Tibial artery (tissue), 4 donors: ENCODE measurements around the gene PIK3C2G.

Experiments used
- DNase-seq, 2 donors: peaks; one replicate each; pipeline ENCODE4 v3.0.0-alpha.2; 2019
- H3K27ac ChIP-seq, 2 donors: fragments of 200-600 bp; sonication (generic) in 1 of 2; 1 replicate in 1 of 2; 2 replicates in 1 of 2; pipeline ENCODE4 v1.5.1; 2018 to 2019; ENCODE audit warnings: mild to moderate bottlenecking in 1 of 2
- H3K27me3 ChIP-seq, 2 donors: fragments of 200-600 bp; sonication (generic) in 1 of 2; one replicate each; pipeline versions ENCODE4 v1.5.1 to v1.6.0; 2016 to 2019
- H3K36me3 ChIP-seq, 3 donors: fragments of 200-600 bp; sonication (generic) in 2 of 3; one replicate each; pipeline ENCODE4 v1.5.1; 2016 to 2019; ENCODE audit warnings: mild to moderate bottlenecking in 2 of 3
- H3K4me1 ChIP-seq, 4 donors: fragments of 200-600 bp; sonication (generic) in 2 of 4; 1 replicate in 3 of 4; 2 replicates in 1 of 4; pipeline ENCODE4 v1.5.1; 2016 to 2019
- H3K4me3 ChIP-seq, 2 donors: fragments of 200-600 bp; sonication (generic) in 1 of 2; 1 replicate in 1 of 2; 2 replicates in 1 of 2; pipeline ENCODE4 v1.5.1; 2018 to 2019; ENCODE audit warnings: mild to moderate bottlenecking in 2 of 2
- H3K9me3 ChIP-seq, 3 donors: fragments of 200-600 bp; sonication (generic) in 1 of 3; one replicate each; pipeline ENCODE4 v1.5.1; 2016 to 2019
- intact Hi-C: fragments of 100-400 bp; cut with DNase I; formaldehyde crosslinking; loops from one replicate; pipeline ENCODE4 v1.15.0; 2023; ENCODE audit warnings: low total_unique reads
- TF ChIP-seq, protein P1 (sequence below), 2 experiments: fragments of 200-600 bp in 1 of 2; fragments of 450-650 bp in 1 of 2; IDR thresholded peaks; one replicate each; pipeline ENCODE4 v1.5.1; 2017 to 2019; ENCODE audit warnings: antibody characterized with exemption in 2 of 2, mild to moderate bottlenecking in 1 of 2, moderate library complexity in 1 of 2

PIK3C2G gene

DNA sequence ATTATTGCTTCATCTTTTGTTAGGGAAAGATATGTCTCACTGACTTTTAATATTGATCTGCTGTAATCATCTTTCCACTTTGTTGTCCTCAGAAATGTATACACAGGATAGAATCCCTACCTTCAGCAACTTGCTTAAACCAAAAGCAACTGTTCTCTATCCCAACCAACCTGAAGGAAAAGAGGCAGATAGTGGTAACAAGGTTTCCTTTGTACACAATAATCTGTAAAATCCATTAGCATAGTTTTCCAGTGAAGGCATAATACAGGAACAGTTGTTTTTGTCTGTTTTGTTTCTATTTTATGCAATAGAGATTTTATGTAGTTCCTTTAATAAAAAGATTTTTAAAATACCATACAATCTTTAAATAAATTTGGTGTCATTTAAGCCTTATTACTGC, 170.5 kb downstream of the PIK3C2G start:
- no peak overlapping the region for H3K27ac ChIP-seq
- no peak overlapping the region for H3K4me3 ChIP-seq
- no peaks in the 10 kb centered on the region for H3K36me3 ChIP-seq
- H3K4me1 ChIP-seq = no peaks in the 10 kb centered on the region
- no peaks in the 10 kb centered on the region for H3K9me3 ChIP-seq
- no peaks in the 10 kb centered on the region for H3K27me3 ChIP-seq
- intact Hi-C loops = no loop called here
- TF ChIP-seq, protein P1, sequence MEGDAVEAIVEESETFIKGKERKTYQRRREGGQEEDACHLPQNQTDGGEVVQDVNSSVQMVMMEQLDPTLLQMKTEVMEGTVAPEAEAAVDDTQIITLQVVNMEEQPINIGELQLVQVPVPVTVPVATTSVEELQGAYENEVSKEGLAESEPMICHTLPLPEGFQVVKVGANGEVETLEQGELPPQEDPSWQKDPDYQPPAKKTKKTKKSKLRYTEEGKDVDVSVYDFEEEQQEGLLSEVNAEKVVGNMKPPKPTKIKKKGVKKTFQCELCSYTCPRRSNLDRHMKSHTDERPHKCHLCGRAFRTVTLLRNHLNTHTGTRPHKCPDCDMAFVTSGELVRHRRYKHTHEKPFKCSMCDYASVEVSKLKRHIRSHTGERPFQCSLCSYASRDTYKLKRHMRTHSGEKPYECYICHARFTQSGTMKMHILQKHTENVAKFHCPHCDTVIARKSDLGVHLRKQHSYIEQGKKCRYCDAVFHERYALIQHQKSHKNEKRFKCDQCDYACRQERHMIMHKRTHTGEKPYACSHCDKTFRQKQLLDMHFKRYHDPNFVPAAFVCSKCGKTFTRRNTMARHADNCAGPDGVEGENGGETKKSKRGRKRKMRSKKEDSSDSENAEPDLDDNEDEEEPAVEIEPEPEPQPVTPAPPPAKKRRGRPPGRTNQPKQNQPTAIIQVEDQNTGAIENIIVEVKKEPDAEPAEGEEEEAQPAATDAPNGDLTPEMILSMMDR (IDR thresholded peaks at IDR 0.05) = no peak
- DNase-seq = no peak

DNA sequence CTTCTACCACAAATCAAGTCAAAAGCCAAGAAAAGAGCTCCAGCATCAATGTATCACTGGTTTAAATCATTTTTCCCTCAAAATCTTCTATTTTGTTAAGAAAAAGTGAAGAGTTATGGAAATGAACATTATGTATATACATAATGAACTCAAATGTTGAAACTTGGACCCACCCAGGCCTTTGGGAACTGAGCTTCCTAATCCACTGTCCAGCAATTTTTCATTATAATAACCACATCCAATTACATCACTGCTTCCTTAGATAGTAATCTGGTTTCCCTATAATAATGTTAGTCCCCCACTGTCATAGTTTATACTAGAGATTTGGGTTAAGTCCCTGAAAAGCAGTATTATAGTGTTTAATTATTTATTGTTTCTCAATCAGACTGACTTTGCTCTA, 170.9 kb downstream of the PIK3C2G start:
- no peak overlapping the region for H3K4me3 ChIP-seq
- no peaks in the 10 kb centered on the region for H3K36me3 ChIP-seq
- no peaks in the 10 kb centered on the region for H3K9me3 ChIP-seq
- TF ChIP-seq, protein P1 (IDR thresholded peaks at IDR 0.05) = no peak
- H3K4me1 ChIP-seq = no peaks in the 10 kb centered on the region
- no peak overlapping the region for H3K27ac ChIP-seq
- intact Hi-C loops = no loop called here
- DNase-seq = no peak
- no peaks in the 10 kb centered on the region for H3K27me3 ChIP-seq

DNA sequence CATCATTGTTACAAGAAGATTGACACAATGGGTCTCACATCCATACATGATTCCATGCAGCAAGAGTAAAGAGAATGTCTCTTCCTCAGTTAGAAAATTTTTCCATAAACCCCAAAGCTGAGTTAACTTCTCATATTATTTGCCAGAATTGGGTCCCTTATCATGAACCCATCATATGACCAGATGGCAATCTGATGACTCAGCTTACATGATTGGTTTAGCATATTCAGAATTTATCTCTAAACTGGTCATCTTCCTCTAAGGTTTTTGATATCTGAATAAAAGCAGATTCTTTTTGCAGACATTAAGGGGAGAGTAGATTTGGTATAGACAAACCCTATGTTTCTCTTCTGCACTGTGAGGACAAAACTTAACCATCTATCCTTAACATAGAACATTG, 174.9 kb downstream of the PIK3C2G start:
- intact Hi-C loops = no loop called here
- no peaks in the 10 kb centered on the region for H3K36me3 ChIP-seq
- TF ChIP-seq, protein P1 (IDR thresholded peaks at IDR 0.05) = no peak
- no peaks in the 10 kb centered on the region for H3K9me3 ChIP-seq
- H3K27ac ChIP-seq = no peak overlapping the region
- H3K27me3 ChIP-seq = no peaks in the 10 kb centered on the region
- H3K4me1 ChIP-seq = no peaks in the 10 kb centered on the region
- no peak overlapping the region for H3K4me3 ChIP-seq
- no peak for DNase-seq

DNA sequence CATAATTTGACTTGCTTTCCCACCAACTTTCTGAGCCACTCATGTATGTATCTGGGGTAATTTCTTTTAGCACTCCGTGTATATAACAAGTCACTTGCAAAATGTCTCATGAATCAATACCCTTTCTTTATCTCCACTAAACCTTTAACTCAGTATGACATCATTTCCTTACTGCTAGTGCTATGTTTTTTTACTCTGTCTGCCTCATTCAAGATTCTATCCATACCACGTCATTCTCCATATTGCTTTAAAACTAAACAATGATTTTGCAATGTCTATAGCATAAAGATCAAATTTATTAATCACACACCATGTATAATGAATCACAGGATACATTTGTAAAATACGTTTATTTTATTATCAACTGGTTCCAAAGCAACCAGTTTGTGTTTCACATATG, 178.2 kb downstream of the PIK3C2G start:
- Histone ChIP-seq H3K4me3 (no peak overlapping the region), H3K27ac (no peak overlapping the region), H3K9me3 (no peaks in the 10 kb centered on the region), H3K4me1 (peaks cover 0 to 6% (median 0%) of the 10 kb centered on the region in 4 donors), H3K36me3 (no peaks in the 10 kb centered on the region), H3K27me3 (no peaks in the 10 kb centered on the region)
- TF ChIP-seq, protein P1 (IDR thresholded peaks at IDR 0.05) = no peak
- intact Hi-C loops = no loop called here
- DNase-seq = no peak

DNA sequence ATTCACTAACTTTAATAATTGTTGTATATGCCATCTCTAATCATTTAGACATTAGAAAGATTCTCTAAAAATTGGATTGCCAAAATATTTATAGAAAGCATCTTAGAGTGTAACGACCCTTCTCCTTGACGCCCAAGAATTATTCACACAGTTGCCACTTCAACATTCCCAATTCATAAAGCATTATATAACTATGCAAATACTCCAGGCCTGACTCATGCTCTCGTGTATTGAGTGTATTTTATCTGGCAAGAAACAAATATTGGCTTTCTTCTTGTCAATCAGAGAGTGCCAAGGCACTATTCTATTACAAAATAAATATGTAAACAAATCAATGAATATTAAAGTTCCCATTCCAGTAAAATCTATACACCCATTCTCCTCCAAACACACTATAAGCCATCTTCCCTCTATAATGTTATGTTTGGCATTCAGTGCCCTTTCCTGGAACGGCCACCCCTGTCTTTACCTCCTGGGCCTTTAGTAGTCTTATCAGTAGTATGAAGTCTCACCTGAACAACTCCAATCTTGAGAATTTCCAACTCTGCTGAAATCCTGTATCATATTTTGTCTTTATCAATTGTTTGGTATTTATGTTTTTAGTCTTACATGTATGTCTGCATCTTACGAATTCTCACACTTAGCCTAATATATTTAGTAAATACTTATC, 182.6 kb downstream of the PIK3C2G start:
- no peaks in the 10 kb centered on the region for H3K27me3 ChIP-seq
- no peak overlapping the region for H3K27ac ChIP-seq
- intact Hi-C loops = no loop called here
- no peak for DNase-seq
- H3K36me3 ChIP-seq = no peaks in the 10 kb centered on the region
- H3K4me3 ChIP-seq = no peak overlapping the region
- no peaks in the 10 kb centered on the region for H3K9me3 ChIP-seq
- TF ChIP-seq, protein P1 (IDR thresholded peaks at IDR 0.05) = no peak
- peaks cover 0 to 6% (median 0%) of the 10 kb centered on the region in 4 donors for H3K4me1 ChIP-seq
